Mucosa of descending colon (tissue), 3 donors: ENCODE data around the gene CDS1. TPM values are rescaled to one million over a fixed set of nuclear protein-coding genes. Genes with fewer than 3 reads are reported as not detected.
"Not testable (repeated sequence)": the region's sequence is repeated elsewhere in the genome, so short reads cannot be mapped to it uniquely, and the experiment has no call there.

Experiments used
- ATAC-seq: fragments of 200-7000 bp; cut with Tn5 transposase; one replicate; pipeline ENCODE4 v1.9.1; 2020; ENCODE audit warnings: mild to moderate bottlenecking, moderate library complexity
- DNase-seq, 3 donors: peaks; one replicate each; pipeline ENCODE4 v3.0.0-alpha.2; 2020
- H3K36me3 ChIP-seq: fragments of 200-600 bp; one replicate; pipeline ENCODE4 v1.8.0; 2021; ENCODE audit warnings: low read depth, mild to moderate bottlenecking
- H3K4me1 ChIP-seq: fragments of 200-600 bp; one replicate; pipeline ENCODE4 v1.8.0; 2021; ENCODE audit warnings: low read depth, mild to moderate bottlenecking
- H3K4me3 ChIP-seq: fragments of 200-600 bp; one replicate; pipeline ENCODE4 v1.8.0; 2021; ENCODE audit warnings: mild to moderate bottlenecking
- H3K9me3 ChIP-seq: fragments of 200-600 bp; one replicate; pipeline ENCODE4 v1.8.0; 2021; ENCODE audit warnings: mild to moderate bottlenecking
- intact Hi-C, 2 donors: fragments of 100-400 bp; cut with DNase I in 1 of 2; cut with micrococcal nuclease in 1 of 2; formaldehyde crosslinking; loops; one replicate each; pipeline versions ENCODE4 v1.11.0 to v1.11.1; 2022; cut with DNase I, micrococcal nuclease
- total RNA-seq, 3 donors: library from RNA; stranded (reverse); fragmentation: NEBNext Ultra II Directional in 2 of 3; extraction: Animal tissue kit (Norgen Biotek cat#: 25700) in 2 of 3; gene quantifications; one replicate each; pipeline versions ENCODE4 v1.2.1 to v1.2.4, GENCODE V29; 2021 to 2023
- TF ChIP-seq, protein P1 (sequence below): fragments of 200-600 bp; IDR thresholded peaks from one replicate; pipeline ENCODE4 v1.8.0; 2022; ENCODE audit warnings: antibody characterized with exemption, mild to moderate bottlenecking
- donor health status: DM: no; HTN: no; CAD: no; lungs with moderate emphysema.
- donor health status: DM: no; HTN: no; CAD: no.
- donor health status: DM: no; HTN: yes; CAD: no.

CDS1 gene
- total RNA-seq, 3 donors from 2014 or later: 18.9 to 44.2 (median 39.2) TPM

DNA sequence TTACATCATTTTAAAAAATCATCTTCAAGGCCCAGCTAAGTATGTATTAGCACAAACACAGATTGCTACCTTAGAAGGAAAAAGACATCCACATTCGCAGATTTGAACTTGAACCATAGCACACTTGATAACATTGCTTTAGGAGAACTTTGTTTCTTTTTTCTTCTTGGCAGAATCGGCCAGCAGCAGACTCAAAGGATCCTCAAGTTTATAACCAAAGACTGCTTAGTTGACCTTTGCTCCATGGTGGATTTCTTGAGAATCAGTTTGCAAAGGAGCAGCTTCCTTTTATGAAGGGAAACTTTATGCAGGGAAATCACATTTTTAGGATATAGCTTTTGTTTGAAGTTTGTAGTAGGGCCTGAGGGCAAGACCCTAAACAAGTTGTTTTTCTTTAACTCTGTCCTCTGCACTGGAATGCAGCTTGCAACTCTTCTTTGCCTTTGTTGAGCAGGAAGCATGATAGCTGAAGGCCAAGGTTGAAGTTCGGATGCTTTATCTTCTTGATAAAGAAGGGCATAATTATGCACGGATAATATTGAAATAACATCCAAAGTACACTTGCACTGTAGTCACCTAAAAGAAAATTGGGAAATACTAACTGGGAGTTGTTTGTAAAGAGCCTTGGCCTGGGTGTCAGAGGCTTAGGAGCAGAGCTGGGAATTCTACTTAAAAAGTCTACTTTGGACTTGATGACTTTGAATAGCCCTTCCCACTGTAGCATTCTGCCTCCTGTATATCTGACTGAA lies 78.4 kb downstream of the CDS1 start:
- Histone ChIP-seq H3K4me1 (peaks cover 16% of the 10 kb centered on the region), H3K36me3 (no peaks in the 10 kb centered on the region), H3K9me3 (peaks cover 6% of the 10 kb centered on the region), H3K4me3 (no peak overlapping the region)
- DNase-seq (no peak), ATAC-seq (peak; percentile 69)
- TF ChIP-seq, protein P1, sequence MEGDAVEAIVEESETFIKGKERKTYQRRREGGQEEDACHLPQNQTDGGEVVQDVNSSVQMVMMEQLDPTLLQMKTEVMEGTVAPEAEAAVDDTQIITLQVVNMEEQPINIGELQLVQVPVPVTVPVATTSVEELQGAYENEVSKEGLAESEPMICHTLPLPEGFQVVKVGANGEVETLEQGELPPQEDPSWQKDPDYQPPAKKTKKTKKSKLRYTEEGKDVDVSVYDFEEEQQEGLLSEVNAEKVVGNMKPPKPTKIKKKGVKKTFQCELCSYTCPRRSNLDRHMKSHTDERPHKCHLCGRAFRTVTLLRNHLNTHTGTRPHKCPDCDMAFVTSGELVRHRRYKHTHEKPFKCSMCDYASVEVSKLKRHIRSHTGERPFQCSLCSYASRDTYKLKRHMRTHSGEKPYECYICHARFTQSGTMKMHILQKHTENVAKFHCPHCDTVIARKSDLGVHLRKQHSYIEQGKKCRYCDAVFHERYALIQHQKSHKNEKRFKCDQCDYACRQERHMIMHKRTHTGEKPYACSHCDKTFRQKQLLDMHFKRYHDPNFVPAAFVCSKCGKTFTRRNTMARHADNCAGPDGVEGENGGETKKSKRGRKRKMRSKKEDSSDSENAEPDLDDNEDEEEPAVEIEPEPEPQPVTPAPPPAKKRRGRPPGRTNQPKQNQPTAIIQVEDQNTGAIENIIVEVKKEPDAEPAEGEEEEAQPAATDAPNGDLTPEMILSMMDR: no peak
- intact Hi-C loops: no loop called here

DNA sequence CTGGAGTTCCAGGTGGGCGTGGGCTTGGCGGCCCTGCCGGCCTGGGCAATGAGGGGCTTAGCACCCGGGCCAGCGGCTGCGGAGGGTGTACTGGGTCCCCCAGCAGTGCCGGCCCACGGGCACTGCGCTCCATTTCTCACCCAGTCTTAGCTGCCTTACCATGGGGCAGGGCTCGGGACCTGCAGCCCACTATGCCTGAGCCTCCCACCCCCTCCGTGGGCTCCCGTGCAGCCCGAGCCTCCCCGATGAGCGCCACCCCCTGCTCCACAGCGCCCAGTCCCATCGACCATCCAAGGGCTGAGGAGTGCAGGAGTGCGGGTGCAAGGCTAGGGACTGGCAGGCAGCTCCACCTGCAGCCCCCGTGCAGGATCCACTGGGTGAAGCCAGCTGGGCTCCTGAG lies 81.8 kb downstream of the CDS1 start:
- H3K36me3 ChIP-seq, DNase-seq, H3K9me3 ChIP-seq, H3K4me3 ChIP-seq, intact Hi-C loops, ATAC-seq: not testable (repeated sequence)
- peaks cover 16% of the 10 kb centered on the region for H3K4me1 ChIP-seq

DNA sequence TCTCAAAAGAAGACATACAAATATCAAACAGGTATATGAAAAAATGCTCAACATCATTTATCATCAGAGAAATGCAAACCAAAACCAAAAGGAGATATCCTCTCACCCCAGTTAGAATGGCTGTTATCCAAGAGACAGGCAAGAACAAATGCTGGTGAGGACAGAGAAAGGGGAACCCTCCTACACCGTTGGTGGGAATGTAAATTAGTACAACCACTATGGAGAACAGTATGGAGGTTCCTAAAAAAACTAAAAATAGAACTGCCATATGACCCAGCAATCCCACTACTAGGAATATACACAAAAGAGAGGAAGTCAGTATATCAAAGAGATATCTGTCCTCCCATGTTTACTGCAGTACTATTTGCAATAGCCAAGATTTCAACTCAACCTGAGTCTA lies 83.5 kb downstream of the CDS1 start:
- intact Hi-C loops: no loop called here
- Histone ChIP-seq H3K36me3 (no peaks in the 10 kb centered on the region), H3K9me3 (no peaks in the 10 kb centered on the region), H3K4me3 (no peak overlapping the region), H3K4me1 (peaks cover 7% of the 10 kb centered on the region)
- no peak for ATAC-seq
- TF ChIP-seq, protein P1: no peak
- DNase-seq: no peak

DNA sequence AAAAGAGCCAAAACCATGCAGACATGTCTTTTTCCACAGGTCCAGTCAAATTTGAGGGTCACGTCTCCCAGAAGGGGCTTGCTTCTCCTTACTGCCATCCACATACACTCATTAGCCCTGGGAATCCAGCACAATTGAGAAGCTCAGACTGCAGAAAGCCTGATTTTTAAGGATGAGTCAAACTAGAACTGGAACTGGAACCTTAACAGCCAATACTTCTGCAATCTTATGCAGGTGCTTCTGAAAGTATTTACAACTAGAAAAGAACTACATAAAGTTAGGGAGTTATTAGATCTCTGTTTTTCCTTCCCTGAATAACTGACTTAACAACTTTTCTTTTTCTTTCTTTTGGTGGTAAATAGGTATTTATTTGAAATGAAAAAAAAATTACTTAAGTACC lies 86.3 kb downstream of the CDS1 start:
- no peak for DNase-seq
- H3K9me3 ChIP-seq: no peaks in the 10 kb centered on the region
- no peaks in the 10 kb centered on the region for H3K36me3 ChIP-seq
- no peak overlapping the region for H3K4me3 ChIP-seq
- no peaks in the 10 kb centered on the region for H3K4me1 ChIP-seq
- intact Hi-C loops: no loop called here
- TF ChIP-seq, protein P1: no peak
- ATAC-seq: no peak

DNA sequence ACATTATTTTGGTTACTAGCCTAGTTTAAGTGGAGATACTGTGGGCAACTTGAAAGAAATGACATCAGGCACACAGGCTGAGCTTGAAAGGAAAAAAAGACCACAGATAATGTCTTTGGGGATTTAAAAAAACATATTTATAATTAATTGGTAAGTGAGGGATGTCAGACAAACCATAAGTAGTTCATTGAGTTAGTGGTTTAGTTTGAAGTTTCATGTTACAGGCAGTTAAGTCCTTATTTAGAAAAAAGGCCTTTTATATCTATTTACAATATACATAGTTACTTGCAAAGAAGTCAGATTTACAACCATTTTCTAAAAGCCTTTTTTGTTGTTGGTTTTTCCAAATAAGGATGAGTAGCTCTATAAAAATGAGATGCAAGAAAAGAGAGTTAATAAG lies 89.2 kb downstream of the CDS1 start:
- H3K4me1 ChIP-seq: no peaks in the 10 kb centered on the region
- TF ChIP-seq, protein P1: no peak
- H3K9me3 ChIP-seq: no peaks in the 10 kb centered on the region
- no peak overlapping the region for H3K4me3 ChIP-seq
- intact Hi-C loops: no loop called here
- ATAC-seq: no peak
- H3K36me3 ChIP-seq: no peaks in the 10 kb centered on the region
- no peak for DNase-seq

DNA sequence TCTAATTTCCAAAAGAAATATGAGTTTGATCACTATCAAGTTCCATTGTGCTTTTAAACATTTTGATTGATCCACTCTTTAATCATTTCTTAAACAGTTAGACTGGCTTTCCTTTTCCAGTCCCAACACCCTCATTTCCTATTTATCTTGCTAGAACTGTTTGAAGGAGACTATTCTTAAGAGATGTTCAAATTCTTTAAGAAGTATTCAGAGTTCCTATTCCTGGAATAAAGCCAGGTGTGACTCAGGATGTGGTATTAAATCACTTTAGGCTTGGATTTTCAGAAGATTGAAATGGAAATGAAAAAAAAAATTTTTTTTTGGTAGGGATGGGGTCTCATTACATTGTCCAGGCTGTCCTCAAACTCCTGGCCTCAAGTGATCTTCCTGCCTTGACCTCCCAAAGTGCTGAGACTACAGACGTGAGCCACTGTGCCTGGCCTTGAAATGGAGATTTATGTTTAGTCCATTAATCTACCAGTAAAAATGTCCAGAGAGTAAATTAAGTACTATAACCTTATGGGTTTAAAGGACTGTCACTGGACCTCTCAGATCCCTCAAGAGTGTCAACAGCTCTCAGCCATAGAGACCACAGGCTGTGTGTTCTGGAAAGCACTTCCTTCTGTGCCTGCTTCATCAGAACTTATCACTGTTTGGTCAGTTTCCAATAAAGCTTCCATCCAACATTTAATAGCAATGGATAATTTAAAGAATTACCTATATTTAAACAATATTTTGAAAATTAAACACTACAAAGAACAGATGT lies 90.7 kb downstream of the CDS1 start:
- no peak for ATAC-seq
- DNase-seq: no peak
- H3K4me1 ChIP-seq: no peaks in the 10 kb centered on the region
- no peak overlapping the region for H3K4me3 ChIP-seq
- no peaks in the 10 kb centered on the region for H3K9me3 ChIP-seq
- TF ChIP-seq, protein P1: no peak
- intact Hi-C loops: no loop called here
- H3K36me3 ChIP-seq: no peaks in the 10 kb centered on the region
